ENCODE measurements around the gene IRGC. TPM values are rescaled to one million over a fixed set of nuclear protein-coding genes. Genes with fewer than 3 reads are reported as not detected.

Gene IRGC, protein sequence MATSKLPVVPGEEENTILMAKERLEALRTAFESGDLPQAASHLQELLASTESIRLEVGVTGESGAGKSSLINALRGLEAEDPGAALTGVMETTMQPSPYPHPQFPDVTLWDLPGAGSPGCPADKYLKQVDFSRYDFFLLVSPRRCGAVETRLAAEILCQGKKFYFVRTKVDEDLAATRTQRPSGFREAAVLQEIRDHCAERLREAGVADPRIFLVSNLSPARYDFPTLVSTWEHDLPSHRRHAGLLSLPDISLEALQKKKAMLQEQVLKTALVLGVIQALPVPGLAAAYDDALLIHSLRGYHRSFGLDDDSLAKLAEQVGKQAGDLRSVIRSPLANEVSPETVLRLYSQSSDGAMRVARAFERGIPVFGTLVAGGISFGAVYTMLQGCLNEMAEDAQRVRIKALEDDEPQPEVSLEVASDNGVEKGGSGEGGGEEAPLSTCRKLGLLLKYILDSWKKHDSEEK
- total RNA-seq, result not detected
- total RNA-seq (2013), result not detected

GRCh38 chr19:43715776-43716175 is at the start of gene IRGC:
TSS of gene IRGC (plus strand) at chr19:43716076. CDS start at chr19:43718559, 2,483 bp downstream.
- H3K9me3 ChIP-seq (ENCODE audit: control insufficient read depth, insufficient read depth, low read length), result no peaks in the 10 kb centered on the region
- Mint-ChIP-seq H3K27me3 (ENCODE audit: low read depth in 2 of 2) (peaks cover 0 to 8% of the 10 kb centered on the region in 2 donors), H3K27ac (no peak within 1 kb of the TSS), H3K4me3 (no peak within 1 kb of the TSS), H3K4me1 (no peaks in the 10 kb centered on the region), H3K36me3 (no peaks in the 10 kb centered on the region), H3K9me3 (no peaks in the 10 kb centered on the region)
- ATAC-seq (no peak), DNase-seq (no peak)
- no peaks in the 10 kb centered on the region for H3K36me3 ChIP-seq (ENCODE audit: control insufficient read depth, insufficient read depth, low read length)
- intact Hi-C loops (cut with micrococcal nuclease), result no loop called here
- H3K4me1 ChIP-seq (ENCODE audit: control insufficient read depth, insufficient read depth, low read length), result no peaks in the 10 kb centered on the region
- H3K27me3 ChIP-seq (ENCODE audit: control insufficient read depth, insufficient read depth, low read length), result no peaks in the 10 kb centered on the region
- no peak for TF ChIP-seq CTCF (IDR thresholded peaks at IDR 0.05)
- 87% methylated on average over 4 of the region's 4 CpGs for WGBS (ENCODE audit: insufficient coverage)
- H3K27ac ChIP-seq (ENCODE audit: low read length), result no peak within 1 kb of the TSS
- no peak within 1 kb of the TSS for H3K4me3 ChIP-seq (ENCODE audit: low read length)

DNA sequence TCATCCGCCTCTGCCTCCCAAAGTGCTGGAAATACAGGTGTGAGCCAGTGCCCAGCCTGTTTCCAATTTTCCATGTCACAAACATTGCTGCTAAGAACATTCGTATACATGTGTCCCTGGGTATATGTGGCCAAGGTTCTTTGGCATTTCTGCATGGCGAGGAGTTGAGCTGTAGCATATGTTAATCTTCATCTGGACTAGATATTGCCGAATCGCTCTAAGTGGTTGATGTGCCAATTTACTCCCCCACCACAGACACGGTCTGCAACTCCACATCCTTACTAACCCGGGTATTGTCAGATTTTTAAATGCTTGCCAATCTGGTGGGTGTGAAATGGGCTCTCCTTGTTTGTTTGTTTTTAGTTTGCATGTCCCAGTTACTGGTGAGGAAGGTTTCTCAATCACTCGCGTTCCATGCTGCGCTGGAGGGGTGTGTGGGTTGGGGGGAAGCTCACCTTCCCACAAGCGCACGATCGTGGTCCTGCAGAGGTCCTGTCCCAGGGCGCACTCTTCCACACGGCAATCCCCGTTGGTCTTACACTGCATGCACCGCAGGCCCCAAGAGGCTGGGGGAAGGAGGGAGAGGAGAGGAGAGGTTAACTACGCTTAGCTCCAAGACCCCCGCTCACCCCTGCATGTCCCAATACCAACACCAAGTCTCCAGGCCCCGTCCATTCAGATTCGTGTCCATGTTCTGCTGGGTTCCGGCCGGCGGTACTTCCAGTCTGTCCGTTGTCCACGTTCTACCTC is 48.6 kb upstream of the IRGC start:
- intact Hi-C loops (cut with micrococcal nuclease), result no loop called here
- Mint-ChIP-seq H3K9me3 (no peaks in the 10 kb centered on the region), H3K4me1 (peaks cover 44 to 50% of the 10 kb centered on the region in 2 donors), H3K27ac (peak overlapping the region in 1 of 2 donors; percentile 84), H3K27me3 (ENCODE audit: low read depth in 2 of 2) (peaks cover 0 to 7% of the 10 kb centered on the region in 2 donors), H3K36me3 (no peaks in the 10 kb centered on the region), H3K4me3 (peak overlapping the region; percentile 94)
- no peak for TF ChIP-seq CTCF (IDR thresholded peaks at IDR 0.05)
- H3K27ac ChIP-seq (ENCODE audit: low read length), result no peak overlapping the region
- no peak overlapping the region for H3K4me3 ChIP-seq (ENCODE audit: low read length)
- ATAC-seq (no peak), DNase-seq (peak in 1 of 2 donors; percentile 21)
- 92% methylated on average over 24 of the region's 26 CpGs for WGBS (ENCODE audit: insufficient coverage)
- no peaks in the 10 kb centered on the region for H3K9me3 ChIP-seq (ENCODE audit: control insufficient read depth, insufficient read depth, low read length)
- H3K27me3 ChIP-seq (ENCODE audit: control insufficient read depth, insufficient read depth, low read length), result peaks cover 3% of the 10 kb centered on the region
- H3K4me1 ChIP-seq (ENCODE audit: control insufficient read depth, insufficient read depth, low read length), result peaks cover 48% of the 10 kb centered on the region
- H3K36me3 ChIP-seq (ENCODE audit: control insufficient read depth, insufficient read depth, low read length), result no peaks in the 10 kb centered on the region

DNA sequence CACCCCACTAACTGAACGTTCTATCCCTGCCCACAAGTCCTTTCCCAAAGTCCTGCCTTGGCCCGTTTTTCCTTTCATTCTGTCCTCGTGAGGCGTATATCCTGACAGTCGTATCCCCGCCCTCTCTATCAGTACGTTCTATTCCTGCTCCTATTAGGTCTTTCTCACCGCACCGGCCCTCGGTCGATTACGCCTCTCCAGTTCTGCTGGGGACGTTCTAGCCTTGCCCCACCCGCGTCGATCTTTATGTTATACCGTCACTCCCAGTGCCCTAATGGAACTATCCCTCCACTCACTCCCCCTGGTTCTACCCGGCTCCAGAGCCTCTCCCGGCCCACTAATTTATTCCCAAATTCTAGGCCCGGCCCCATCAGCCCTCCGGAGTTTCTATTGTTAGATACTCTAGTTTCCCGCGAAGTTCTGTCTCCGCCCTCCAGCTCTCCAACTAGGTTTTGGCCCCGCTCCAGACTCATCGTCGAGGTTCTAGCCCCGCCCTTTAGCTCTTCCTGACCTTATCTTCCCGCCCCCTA is 47.9 kb upstream of the IRGC start:
- Mint-ChIP-seq H3K9me3 (no peaks in the 10 kb centered on the region), H3K4me3 (peak overlapping the region; percentile 94), H3K4me1 (peaks cover 44 to 50% of the 10 kb centered on the region in 2 donors), H3K27me3 (ENCODE audit: low read depth in 2 of 2) (peaks cover 0 to 7% of the 10 kb centered on the region in 2 donors), H3K36me3 (no peaks in the 10 kb centered on the region), H3K27ac (peak overlapping the region; percentile 68 to 84)
- no peaks in the 10 kb centered on the region for H3K36me3 ChIP-seq (ENCODE audit: control insufficient read depth, insufficient read depth, low read length)
- intact Hi-C loops (cut with micrococcal nuclease), result loop anchor here (1.0 to 2.0 kb wide), 4 partner anchors 33 to 205 kb away; partner anchors contain the start of genes IRGQ, SMG9 and ZNF576
- no peaks in the 10 kb centered on the region for H3K9me3 ChIP-seq (ENCODE audit: control insufficient read depth, insufficient read depth, low read length)
- TF ChIP-seq CTCF (IDR thresholded peaks at IDR 0.05), result no peak
- H3K4me3 ChIP-seq (ENCODE audit: low read length), result peak overlapping the region; percentile 71
- peaks cover 3% of the 10 kb centered on the region for H3K27me3 ChIP-seq (ENCODE audit: control insufficient read depth, insufficient read depth, low read length)
- 41% methylated on average over 29 of the region's 29 CpGs for WGBS (ENCODE audit: insufficient coverage)
- DNase-seq (no peak), ATAC-seq (no peak)
- H3K27ac ChIP-seq (ENCODE audit: low read length), result no peak overlapping the region
- H3K4me1 ChIP-seq (ENCODE audit: control insufficient read depth, insufficient read depth, low read length), result peaks cover 48% of the 10 kb centered on the region
